Stimulated activated CD4-positive, alpha-beta T cell treated with anti-CD3 and anti-CD28 coated beads, TNF-alpha, amount 100 ng/mL, for 48 hours (primary cell): Measurements from ENCODE around the gene PARN.
"Not testable (repeated sequence)": the region's sequence is repeated elsewhere in the genome, so short reads cannot be mapped to it uniquely, and the experiment has no call there.

Source experiments
- DNase-seq, 3 donors: peaks; one replicate each; pipeline ENCODE4 v3.0.0-alpha.2; 2020; ENCODE audit warnings: low read depth in 3 of 3

Gene PARN

DNA sequence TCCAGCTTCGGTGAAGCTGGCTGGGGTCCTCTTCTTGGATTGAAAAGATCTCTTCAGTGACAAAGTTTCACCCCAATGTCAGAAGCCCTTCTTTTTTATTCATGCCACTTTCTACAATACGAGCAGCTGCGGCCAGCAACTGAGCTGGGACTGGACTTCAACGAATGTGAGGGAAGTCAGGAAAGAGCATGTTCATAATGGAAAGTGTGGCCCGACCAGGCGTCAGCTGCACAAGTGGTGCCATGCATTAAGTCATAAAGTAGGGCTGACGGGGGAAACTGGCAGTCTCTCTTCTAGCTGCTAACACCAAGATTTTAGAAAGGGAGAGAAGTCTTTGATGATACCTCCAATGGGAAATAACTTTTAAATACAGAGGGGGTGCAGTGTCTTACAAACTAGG lies 192.6 kb downstream of the PARN start:
- DNase-seq, result no peak

DNA sequence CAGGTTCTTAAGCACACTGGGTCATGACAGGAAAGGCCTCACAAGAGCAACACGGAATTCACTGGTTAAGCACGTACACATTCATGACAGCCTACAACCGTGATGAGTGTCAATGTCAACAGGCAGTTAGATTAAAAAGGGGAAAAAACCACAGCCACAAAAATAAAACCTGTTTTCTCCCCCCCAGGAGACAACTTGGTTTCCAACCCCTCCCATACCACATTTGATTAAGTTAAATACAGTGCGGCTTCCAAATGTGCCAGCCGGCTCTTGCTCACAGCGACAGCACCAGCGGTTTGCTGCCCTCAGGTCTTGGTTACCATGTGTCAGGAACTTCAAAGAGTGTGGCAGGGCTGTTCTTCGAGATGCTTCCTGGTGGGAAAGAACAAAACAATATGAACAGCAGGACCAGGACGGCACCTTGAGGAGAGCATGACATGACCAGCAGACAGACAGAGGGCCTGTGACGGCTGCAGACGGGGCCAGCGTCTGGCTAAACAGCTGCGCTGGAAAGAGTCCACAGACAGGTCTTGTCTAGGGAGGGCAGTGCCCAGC lies 193.6 kb downstream of the PARN start:
- DNase-seq, result no peak

DNA sequence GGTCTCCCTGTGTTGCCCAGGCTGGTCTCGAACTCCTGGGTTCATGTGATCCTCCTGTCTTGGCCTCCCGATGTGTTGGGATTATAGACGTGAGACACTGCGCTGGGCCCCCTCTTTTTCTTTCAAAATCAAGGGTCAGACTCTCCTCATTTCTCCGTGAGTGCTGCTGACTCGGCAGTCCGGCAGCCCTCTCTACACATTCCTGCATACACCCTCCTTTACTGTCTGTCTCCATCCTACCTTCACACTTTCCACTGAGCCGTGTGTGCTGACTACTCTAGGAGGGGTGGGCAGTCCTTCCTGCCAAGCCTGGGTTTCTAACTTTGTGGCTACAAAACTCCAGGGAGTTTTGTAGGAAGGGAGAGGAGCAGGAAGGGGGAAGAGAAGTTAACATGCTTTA lies 195.2 kb downstream of the PARN start:
- DNase-seq, result no peak

DNA sequence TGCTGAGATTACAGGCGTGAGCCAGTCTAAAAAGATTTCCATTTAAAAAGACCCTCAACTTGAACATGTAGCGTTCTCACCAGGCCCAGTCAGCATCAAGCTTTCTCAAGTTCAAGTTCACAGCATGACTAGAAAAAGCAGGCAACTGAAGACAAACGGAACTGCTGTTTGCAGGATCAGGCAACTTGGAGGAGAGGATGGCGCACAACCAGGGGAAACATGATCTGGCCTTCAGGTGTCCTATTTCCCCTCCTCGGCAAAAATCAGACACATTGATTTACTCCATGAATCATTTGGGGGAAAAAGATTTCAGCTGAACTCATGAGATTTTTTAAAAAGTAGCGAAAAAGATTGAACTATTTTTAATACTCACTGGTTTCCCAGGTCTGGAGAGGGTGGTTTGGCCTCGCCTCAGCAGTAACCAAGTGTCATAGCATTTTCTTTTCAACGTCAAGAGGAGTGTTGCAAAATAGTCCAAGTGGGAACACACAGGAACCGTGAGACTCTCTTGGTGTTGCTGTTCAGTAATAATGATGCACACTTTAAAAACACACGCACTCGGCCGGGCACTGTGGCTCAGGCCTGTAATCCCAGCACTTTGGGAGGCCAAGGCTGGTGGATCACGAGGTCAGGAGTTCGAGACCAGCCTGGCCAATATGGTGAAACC lies 201.0 kb downstream of the PARN start:
- not testable (repeated sequence) for DNase-seq

DNA sequence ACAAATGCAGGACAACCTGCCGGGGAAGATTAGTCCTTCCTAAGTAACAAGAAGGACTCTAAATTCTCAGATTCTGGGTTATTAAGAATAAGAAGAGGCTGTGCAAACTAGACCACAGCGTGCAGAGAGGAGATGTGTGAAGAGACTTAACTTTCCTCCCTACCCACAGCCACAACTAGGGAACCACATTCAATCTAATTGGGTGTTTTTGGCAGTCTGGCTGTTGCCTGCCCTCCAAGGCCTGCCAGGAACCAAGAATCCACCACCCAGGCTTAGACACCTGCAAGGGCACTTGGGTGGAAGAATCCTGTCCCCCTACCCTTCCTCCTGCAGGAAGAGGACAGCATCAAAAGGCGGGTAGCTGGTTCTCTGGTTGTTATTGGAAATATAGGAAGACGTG lies 202.0 kb downstream of the PARN start:
- no peak for DNase-seq

DNA sequence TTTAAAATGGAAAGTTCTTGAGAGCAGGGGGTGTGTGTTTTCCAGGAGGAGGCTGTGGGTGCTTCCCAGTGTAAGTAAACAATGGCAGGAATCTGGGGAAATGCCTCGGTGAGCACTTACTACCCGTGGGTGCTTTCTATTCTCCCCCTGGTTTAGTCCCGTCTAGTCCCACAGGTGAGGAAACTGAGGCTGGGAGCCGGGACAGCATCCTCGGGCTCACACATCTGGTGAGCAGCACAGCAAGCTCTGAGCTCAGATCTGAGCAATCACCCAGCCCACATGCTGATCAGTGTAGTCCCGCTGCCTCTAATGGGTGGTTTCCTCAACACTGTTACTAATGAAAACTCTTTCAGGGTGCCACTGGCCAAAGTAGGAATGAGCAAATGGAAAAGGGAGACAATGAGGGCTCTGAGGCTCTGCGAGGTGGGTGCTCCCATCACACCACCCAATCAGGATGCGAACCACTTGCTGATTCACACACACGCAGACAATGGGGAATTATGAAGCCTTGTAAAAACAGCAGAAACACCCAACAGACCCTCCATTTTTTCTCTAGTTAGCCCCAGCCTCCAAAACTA lies 202.6 kb downstream of the PARN start:
- no peak for DNase-seq

DNA sequence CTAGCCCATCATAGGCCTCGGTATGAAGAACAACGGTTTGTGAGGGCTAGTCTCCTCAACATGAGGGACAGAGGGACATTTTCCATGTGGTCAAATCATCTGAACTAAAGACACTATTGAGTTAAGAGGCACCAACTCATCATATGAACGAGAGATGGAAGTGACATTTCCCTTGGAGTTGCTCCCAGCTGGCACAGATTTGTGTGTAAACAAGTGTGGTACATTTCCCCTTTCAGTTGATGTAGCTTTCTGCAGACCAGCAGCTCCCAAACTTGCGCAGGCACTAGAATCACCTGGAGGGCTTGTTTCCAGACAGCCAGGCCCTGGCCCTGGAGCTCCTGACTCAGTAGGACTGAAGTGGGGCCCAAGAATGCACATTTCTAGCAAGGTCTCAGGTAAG lies 205.5 kb downstream of the PARN start:
- DNase-seq, result no peak

DNA sequence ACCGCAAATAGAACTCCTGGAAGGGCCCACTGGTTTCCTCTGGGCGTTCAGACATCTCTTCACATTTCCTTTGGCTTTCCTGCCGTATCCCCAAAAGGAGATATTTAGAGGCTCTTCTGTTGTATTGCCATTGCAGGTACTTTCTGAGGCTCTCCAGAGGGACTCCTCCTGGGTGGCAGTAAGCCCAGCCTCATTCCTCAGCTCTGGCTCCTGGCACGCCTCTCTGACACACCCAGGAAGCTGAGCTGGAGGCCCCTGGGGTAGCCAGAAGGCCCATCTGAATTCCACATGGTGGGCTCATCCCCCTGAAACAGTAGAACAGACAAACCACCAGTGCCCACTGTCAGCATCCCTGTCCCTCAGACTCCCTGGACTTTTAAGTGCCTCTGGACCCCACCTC lies 206.7 kb downstream of the PARN start:
- DNase-seq, result no peak

DNA sequence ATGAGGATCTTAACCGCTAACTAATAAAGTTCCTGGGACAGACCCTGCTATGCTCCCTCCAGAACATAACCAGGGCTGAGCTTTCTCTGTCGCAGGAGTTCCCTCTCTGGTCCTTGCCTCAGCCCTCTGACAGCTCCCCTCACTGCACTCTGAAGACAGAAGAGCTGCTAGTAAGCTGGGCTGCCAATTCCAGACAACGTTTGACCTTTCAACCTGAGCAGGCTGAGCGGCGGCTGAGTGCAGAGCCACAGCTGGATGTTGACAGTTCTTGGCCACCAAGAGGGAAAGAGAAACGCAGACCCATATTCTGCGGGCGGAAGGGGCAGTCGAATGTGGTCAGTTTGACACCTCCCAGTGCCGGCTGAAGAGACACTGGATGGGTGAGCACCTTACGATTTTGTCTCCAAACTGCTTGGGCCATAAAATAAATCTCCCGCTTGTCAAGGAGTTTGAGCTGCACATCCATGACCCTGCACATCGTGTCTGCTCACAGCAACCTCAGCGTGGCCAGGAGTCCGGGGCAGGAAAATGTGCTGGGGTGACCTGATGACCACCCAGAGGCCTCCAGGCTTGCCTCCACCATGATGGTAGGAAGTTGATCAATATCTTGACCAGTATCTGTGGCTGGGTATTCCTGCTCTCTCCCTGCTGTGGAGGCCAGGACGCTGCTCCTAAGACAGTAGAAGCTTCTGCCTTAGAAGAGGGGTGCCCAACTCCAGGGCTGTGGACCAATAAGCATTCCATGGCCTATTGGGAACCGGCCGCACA lies 209.2 kb downstream of the PARN start:
- DNase-seq, result no peak

DNA sequence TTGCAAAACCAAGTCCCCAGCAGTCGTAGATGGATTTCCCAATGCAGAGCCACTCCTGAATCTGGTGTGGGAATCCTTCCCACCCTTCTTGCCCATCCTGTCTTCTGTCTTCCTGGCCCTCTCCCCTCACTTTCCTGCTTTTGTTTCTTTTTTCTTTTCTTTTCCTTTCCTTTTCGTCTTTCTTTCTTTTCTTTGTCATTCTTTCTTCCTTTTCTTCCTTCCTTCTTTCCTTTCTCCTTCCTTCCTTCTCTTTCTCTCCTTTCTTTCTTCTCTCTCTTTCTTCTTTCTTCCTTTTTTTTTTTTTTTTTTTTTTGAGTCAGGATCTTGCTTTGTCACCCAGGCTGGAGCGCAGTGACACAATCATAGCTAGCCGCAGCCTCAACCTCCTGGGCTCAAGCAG lies 209.8 kb downstream of the PARN start:
- not testable (repeated sequence) for DNase-seq

DNA sequence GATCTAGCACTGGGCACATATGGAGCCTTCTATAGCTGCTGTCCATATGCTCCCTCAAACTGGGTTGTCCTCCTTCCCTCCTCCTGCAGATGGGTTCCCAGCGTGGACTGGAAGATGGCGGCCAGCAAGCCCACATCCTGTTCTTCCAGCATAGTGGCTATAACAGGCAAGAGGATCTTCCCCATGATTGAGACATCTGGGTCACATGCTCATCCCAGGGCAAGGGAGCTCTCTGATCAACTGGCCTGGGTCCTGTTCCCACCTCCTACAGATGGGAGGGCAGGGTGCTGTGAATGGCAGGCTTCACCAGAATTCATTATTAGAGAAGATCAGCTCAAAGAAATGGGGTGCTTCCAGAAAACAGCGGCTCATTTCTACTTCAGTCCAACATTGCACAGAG lies 210.2 kb downstream of the PARN start:
- no peak for DNase-seq

DNA sequence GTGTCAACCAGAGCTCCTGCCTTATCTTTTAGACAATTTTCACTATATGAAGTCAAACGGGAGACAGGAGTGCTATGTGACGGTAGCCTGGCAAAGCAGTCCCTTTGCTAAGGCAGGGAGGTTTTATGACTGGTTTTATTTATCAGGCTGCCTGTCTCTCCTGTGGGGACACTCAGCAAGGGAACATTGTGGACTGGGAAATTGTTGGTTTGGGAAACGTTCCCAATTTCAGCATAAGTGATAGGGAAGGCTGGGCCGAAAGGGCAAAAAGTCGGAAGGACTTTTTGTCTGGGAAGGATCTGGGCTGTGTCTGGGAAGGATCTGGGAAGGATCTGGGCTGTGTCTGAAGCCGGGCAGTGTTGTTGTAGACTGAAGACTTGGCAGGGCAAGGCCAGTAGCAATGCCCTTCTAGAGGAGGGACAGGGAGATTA lies 211.2 kb downstream of the PARN start:
- DNase-seq, result no peak

DNA sequence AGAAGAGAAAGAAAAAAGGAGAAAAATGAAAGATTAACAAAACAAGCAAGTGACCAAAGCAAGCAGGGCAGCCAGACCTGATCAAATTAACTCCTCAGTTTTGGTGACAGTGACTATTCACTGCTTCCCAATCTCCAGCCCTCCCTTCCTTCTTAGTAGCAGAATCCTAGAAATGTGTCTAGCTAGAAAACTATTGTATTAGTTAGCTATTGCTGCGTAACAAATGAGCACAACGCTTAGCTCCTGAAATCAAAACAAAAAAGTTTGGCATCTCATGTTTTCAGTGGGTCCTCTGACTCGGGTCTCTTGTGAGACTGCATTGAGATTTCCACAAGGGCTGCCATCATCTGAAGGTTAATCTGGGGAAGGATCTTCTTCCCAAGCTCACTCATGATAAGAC lies 213.9 kb downstream of the PARN start:
- DNase-seq, result no peak

DNA sequence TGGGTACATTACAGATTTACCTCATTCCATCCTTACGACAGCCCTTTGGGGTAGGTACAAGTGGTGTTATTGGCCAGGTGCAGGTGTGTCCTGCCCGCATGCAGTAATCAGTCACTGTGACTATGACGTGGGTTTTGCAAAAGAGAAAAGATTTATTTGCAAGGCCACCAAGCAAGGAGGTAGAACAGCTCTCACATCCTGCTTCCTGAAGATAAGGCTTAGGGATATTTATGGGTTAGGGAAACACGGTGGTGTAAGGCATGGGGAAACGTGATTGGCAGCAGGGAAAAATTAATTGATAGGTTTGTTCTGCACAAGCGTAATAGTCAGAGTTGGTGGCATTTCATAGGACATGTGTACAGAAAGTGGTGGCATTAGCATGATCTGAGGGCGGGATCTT lies 214.8 kb downstream of the PARN start:
- no peak for DNase-seq

DNA sequence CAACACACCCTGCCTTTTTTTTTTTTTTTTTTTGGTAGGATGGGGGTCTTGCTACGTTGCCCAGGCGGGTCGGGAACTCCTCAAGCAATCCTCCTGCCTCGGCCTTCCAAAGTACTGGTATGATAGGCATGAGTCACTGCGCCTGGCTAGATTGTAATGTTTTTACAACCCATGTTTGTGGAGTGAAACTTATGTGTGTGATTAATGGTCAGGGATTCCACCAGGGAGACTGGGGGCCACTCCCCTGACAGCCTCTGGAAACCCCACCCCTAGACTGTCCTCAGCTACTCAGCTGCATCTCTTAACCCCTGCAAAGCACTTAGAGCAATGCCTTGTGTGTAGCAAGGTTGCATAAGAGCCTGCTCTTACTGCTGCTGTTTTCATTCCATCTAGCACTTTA lies 220.5 kb downstream of the PARN start:
- no peak for DNase-seq

DNA sequence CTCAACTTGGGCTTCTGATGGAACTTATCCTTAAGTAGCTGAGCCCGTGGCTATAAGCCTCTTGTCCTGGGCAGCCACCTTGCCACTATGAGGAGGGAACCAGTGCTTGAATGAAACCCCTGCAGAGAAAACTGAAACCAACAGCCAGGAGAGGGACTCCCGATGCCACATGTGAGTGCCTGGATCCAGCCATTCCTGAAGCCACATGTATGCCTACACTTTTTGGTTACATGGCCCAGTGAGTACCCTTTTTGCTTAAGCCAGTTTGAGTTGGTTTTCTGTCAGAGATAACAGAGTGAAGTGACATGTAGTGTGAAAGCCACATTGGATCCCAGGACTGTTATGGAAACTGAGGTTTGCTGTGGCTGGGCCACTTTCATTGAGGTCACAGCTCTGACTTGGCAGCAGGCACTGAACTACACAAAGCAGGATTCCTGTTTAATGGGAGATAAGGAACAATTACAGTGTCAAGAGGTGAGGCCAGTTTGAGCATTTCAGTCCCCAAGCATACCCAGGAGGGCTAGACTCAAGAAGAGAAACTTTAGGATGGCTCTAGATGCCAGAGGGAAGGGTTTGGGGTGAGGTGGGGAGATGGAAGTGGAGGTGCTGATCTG lies 222.2 kb downstream of the PARN start:
- DNase-seq, result no peak

DNA sequence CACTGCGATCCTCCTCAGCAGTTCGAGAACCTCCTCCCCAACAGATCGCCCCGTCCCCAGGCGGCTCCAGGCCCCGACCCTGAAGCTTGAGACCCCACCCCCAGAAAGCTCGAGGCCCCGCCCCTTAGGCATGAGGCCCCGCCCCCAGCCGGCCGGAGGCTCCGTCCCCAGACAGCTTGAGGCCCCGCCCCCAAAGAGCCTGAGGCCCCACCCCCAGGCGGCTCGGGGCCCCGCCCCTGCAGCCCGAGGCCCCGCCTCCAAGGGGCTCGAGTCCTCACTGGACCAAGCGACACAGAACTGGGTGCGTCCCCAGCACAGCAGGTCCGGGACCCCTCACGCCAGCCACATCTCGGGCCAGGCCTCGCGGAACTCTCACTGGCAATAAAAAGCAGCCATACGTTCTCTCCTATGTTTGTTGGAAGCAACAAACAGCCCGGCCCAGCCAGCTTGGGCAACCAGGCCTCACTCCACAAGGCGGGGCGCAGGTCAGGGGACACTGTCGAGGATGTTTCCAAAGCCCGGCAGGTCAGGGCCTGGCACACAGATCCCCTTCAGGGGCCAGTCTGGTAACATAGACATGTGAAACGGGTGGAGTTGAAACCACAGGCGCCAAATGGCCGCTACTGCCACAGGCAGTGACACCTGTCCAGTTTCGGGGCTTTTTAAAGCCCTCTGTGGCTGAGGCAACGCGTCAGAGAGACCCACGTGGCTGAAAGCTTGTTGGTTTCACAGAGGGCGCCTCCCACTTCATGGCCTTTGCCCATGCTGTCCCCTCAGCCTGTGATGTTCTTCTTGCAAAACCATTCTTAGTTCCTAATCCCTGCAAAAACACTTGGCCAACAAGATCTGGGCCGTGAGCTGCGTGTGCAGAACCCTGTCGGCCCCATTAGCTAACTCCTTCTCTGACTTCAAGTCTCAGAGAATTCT lies 224.2 kb downstream of the PARN start:
- peak in 1 of 3 donors; percentile 16 for DNase-seq

DNA sequence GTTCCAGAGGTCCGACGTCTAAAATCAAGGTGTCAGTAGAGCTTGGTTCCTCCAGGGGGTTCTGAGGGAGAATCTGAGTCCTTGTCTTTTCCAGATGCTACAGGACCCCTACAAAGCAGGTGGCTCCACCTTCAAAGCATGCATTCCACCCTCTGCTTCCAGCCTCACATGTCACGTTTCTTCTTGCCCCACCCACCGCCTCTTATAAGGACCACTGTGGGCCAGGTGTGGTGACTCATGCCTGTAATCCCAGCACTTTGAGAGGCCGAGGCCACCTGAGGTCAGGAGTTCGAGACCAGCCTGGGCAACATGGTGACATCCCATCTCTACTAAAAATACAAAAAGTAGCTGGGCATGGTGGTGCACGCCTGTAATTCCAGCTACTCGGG lies 227.1 kb downstream of the PARN start:
- not testable (repeated sequence) for DNase-seq

DNA sequence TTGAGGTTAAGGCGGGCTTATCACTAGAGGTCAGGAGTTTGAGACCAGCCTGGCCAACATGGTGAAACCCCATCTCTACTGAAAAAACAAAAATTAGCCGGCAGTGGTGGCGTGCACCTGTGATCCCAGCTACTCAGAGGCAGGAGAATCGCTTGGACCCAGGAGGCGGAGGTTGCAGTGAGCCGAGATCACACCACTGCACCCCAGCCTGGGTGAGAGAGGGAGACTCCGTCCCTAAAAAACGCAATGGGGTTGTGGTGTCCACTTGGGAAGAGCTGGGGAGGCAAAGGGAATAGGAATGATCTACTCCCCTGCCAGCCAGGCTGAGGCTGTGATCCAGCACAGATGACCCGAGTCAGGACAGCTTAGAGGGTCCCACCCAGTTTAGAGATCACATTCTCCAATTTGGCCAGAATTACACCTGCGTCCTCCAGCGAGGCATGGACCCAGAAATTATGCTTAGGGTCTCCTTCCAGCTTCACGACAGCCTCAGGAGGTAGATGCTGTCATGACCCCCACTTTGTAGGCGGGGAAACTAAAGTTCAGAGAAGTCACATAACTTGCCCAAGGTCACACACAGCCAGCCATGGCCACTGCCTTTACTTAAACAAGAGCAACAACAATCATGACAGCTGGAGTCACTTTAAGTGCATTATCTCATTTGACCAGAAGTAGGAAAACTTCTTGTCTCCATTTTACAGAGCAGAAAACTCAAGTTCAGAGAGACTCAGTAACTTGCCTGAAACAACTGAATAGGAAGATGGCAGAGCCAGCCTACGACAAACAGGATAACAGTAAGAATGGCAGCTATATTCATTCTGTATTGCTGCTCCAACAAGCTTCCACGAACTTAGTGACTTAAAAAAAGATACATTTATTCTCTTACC lies 227.7 kb downstream of the PARN start:
- DNase-seq, result not testable (repeated sequence)

DNA sequence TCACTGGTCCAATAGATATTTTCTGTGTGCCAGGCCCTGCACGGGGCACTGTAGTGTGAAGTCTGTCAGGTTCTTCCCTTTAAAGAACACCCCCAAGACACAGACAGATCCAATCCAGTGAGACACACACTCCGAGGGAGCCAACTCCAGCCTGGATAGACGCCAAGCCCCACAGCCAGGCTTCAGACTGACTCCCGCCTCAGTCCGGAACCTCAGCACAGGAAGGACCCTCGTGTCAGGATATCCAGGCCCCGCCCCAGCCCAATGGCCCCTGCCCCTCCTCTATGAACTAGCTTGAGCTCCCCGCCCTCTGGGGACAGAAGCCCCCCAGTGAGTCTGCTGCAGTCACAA lies 228.4 kb downstream of the PARN start:
- not testable (repeated sequence) for DNase-seq
